ENCODE results near the gene UNC13A.

The UNC13A gene

GRCh38 chr19:17606590-17607185, 81.5 kb downstream of the UNC13A start:
- TF ChIP-seq CTCF (conservative IDR thresholded peaks at IDR 0.05) = no peak
- no peak overlapping the region for H3K27ac ChIP-seq

- no peak overlapping the region for H3K27ac ChIP-seq
- TF ChIP-seq CTCF (conservative IDR thresholded peaks at IDR 0.05) = peak; percentile 41; the same call in 1 of the 2 replicates
These were observed 82.2 kb downstream of the UNC13A start for GRCh38 chr19:17605761-17606589.

GRCh38 chr19:17605117-17605516, 83.0 kb downstream of the UNC13A start:
- no peak overlapping the region for H3K27ac ChIP-seq

GRCh38 chr19:17604372-17605025, 83.7 kb downstream of the UNC13A start:
- TF ChIP-seq CTCF (conservative IDR thresholded peaks at IDR 0.05) = no peak
- no peak overlapping the region for H3K27ac ChIP-seq

More at GRCh38 chr19:17605117-17605516, 83.0 kb downstream of the UNC13A start:
- TF ChIP-seq CTCF (conservative IDR thresholded peaks at IDR 0.05) = no peak

- H3K27ac ChIP-seq = no peak overlapping the region
- no peak for TF ChIP-seq CTCF (conservative IDR thresholded peaks at IDR 0.05)
These were observed 85.2 kb downstream of the UNC13A start for GRCh38 chr19:17602872-17603510.

GRCh38 chr19:17602217-17602616, 85.9 kb downstream of the UNC13A start:
- TF ChIP-seq CTCF (conservative IDR thresholded peaks at IDR 0.05) = no peak

GRCh38 chr19:17601683-17602082, 86.5 kb downstream of the UNC13A start:
- no peak for TF ChIP-seq CTCF (conservative IDR thresholded peaks at IDR 0.05)
- H3K27ac ChIP-seq = no peak overlapping the region

More at GRCh38 chr19:17602217-17602616, 85.9 kb downstream of the UNC13A start:
- H3K27ac ChIP-seq = no peak overlapping the region

Measured in VCaP (cell line).